HG02840 (cell line): ENCODE data around the gene PRKCZ.

Experiments
- ATAC-seq: cut with Tn5 transposase; IDR thresholded peaks from one replicate; pipeline ENCODE4 v1.9.1; 2021; ENCODE audit warnings: mild to moderate bottlenecking, moderate library complexity, moderate number of reproducible peaks; ENCODE audit not compliant: unreplicated experiment, low FRiP score

The PRKCZ gene

DNA sequence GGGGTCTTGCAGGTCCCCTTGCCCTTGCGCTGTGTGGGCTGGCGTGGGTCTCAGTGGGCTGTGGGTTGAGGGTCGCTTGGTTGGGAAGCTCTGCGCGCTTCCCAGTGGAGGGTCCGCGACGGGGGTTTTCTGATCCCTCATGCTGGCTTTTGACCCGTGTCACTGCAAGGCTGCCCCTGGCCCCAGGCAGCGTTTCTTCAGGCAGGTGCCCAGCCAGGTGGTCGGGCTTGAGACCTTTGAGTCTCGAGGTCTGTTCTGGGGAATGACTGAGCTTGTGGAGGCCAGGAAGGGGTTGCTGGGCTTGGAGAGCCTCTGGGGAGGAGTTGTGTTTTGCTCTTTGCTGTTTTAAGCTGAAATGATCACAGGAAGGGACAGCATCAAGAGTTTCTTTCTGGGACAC, 183.3 kb downstream of the PRKCZ start:
- no peak for ATAC-seq

DNA sequence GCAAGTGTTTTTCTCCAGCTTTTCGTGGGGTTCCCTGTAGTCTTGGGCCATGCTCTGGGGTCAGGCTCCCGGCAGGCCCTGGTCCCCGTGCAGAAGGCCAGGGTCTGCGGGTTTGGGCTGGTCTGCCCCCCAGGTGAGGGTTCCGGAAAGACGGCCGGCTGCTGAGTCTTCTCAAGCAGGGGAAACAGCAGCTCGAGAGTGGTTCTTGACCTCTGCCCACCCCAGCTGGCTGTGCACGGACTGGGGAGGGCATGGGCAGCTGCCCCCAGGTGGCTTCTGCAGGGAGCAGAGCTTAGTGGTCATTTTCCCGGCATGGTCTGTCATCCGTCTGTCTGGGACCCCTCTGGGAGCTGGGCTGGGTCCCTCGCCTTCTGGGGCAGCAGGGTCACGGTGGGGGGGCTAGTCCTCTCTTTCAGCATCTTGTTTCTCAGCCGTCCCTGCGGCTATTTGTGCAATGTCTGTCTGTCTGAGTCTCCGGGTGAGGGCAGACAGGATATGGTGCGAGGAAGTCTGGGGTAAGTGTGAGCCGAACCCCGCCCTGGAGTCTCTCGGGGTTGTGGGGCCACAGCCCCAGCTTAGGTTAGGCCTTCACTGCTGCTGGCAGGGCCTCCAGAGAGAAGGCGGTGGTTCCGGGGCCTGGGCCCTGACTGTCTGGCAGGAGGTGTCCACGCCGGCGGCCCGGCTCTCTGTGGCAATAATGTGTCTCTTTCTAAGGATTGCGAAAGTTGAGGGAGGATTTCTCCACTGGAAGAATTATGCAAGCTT, 184.0 kb downstream of the PRKCZ start:
- no peak for ATAC-seq

DNA sequence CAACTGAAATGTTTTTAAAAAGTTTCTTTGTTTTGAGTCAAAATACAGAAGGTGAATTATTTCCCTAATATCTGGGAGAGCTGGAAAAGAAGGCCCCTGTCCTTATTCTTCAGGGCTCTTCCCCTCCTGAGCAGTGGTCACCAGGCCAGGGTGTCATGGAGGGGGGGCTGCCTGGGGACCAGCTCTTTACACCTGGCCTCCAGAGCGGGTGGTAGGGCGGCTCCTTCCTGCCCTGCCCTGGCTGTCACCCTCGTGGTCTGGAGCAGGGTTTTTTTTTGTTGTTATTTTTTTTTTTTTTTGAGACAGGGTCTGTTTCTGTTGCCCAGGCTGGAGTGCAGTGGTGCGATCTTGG, 184.5 kb downstream of the PRKCZ start:
- no peak for ATAC-seq
